ENCODE data around the gene DDX28. TPM values are rescaled to one million over a fixed set of nuclear protein-coding genes. Genes with fewer than 3 reads are reported as not detected.

DDX28 gene
- total and polyA plus RNA-seq, 2 experiments from 2014 or later, result 12.2 to 23.8 TPM

DNA sequence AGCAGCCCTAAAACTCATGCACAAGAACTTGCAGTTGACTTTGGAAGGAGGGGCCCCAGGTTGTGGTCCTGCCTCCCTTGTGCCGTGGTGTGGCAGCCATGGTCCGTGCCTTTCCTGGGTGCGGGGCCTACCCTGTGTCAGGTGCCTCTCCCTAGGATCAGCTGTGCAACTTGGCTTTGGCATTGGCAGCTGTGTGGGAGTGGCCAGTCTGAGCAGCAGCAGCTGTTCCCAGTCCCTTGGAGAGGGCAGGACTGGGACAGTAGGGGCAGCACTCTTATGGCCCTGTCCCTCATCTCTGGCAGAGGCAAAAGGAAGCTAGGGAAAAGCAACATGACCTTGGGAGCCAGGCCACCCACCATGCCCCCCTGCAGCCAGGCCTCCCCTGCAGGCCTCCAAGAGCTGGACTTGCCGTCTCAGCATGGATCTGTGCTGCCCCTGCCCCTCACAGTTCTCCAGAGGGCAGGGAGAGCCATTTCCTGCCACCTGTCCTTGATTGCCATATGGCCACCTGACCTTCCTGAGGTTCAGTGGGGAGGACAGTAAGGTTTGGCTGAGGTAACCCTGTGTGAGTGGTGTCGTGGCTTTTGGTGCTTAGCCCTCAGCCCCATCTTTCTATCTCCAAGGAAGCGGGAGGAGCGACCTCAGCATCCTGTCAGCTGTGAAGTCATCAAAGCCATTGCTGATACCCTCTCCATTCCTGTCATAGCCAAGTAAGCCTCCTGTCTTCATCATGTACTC is 46.6 kb upstream of the DDX28 start (continued):
- TF ChIP-seq, protein P1, sequence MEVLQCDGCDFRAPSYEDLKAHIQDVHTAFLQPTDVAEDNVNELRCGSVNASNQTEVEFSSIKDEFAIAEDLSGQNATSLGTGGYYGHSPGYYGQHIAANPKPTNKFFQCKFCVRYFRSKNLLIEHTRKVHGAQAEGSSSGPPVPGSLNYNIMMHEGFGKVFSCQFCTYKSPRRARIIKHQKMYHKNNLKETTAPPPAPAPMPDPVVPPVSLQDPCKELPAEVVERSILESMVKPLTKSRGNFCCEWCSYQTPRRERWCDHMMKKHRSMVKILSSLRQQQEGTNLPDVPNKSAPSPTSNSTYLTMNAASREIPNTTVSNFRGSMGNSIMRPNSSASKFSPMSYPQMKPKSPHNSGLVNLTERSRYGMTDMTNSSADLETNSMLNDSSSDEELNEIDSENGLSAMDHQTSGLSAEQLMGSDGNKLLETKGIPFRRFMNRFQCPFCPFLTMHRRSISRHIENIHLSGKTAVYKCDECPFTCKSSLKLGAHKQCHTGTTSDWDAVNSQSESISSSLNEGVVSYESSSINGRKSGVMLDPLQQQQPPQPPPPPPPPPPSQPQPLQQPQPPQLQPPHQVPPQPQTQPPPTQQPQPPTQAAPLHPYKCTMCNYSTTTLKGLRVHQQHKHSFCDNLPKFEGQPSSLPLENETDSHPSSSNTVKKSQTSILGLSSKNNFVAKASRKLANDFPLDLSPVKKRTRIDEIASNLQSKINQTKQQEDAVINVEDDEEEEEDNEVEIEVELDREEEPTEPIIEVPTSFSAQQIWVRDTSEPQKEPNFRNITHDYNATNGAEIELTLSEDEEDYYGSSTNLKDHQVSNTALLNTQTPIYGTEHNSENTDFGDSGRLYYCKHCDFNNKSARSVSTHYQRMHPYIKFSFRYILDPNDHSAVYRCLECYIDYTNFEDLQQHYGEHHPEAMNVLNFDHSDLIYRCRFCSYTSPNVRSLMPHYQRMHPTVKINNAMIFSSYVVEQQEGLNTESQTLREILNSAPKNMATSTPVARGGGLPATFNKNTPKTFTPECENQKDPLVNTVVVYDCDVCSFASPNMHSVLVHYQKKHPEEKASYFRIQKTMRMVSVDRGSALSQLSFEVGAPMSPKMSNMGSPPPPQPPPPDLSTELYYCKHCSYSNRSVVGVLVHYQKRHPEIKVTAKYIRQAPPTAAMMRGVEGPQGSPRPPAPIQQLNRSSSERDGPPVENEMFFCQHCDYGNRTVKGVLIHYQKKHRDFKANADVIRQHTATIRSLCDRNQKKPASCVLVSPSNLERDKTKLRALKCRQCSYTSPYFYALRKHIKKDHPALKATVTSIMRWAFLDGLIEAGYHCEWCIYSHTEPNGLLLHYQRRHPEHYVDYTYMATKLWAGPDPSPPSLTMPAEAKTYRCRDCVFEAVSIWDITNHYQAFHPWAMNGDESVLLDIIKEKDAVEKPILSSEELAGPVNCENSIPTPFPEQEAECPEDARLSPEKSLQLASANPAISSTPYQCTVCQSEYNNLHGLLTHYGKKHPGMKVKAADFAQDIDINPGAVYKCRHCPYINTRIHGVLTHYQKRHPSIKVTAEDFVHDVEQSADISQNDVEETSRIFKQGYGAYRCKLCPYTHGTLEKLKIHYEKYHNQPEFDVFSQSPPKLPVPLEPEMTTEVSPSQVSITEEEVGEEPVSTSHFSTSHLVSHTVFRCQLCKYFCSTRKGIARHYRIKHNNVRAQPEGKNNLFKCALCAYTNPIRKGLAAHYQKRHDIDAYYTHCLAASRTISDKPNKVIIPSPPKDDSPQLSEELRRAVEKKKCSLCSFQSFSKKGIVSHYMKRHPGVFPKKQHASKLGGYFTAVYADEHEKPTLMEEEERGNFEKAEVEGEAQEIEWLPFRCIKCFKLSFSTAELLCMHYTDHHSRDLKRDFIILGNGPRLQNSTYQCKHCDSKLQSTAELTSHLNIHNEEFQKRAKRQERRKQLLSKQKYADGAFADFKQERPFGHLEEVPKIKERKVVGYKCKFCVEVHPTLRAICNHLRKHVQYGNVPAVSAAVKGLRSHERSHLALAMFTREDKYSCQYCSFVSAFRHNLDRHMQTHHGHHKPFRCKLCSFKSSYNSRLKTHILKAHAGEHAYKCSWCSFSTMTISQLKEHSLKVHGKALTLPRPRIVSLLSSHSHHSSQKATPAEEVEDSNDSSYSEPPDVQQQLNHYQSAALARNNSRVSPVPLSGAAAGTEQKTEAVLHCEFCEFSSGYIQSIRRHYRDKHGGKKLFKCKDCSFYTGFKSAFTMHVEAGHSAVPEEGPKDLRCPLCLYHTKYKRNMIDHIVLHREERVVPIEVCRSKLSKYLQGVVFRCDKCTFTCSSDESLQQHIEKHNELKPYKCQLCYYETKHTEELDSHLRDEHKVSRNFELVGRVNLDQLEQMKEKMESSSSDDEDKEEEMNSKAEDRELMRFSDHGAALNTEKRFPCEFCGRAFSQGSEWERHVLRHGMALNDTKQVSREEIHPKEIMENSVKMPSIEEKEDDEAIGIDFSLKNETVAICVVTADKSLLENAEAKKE (CRISPR knock-in tag; IDR thresholded peaks at IDR 0.05), result no peak
- TF ChIP-seq ZNF331 (CRISPR knock-in tag; IDR thresholded peaks at IDR 0.05; ENCODE audit: low read depth) (no peak), JUNB (IDR thresholded peaks at IDR 0.05; ENCODE audit: unreplicated experiment) (no peak)

DNA sequence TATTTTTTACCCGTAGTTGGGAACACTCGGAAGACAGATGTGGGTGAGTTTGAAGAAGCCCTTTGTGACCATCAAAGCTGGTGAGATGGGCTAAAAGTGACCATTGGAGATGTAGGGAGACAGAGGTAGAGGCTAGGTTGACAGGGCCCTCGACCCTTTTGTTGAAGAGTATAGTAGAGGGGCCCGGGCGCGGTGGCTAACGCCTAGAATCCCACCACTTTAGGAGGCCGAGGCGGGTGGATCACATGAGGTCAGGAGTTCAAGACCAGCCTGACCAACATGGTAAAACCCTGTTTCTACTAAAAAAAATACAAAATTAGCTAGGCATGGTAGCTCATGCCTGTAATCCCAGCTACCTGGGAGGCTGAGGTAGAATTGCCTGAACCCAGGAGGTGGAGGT is 45.9 kb upstream of the DDX28 start:
- Histone ChIP-seq H3K4me1 (ENCODE audit: insufficient read depth) (no peaks in the 10 kb centered on the region), H3K36me3 (ENCODE audit: insufficient read depth) (no peaks in the 10 kb centered on the region), H3K4me2 (no peak overlapping the region), H3K27me3 (ENCODE audit: insufficient read depth) (no peaks in the 10 kb centered on the region), H3K27ac (ENCODE audit: low read depth) (no peak overlapping the region), H4K20me1 (replicated peaks; ENCODE audit: insufficient read depth) (peaks cover 4% of the 10 kb centered on the region), H3K4me3 (no peak overlapping the region), H3K9me2 (ENCODE audit: insufficient read depth) (no peaks in the 10 kb centered on the region), H3F3A (replicated peaks; ENCODE audit: low read depth) (peaks cover 3% of the 10 kb centered on the region; the same call in 1 of the 2 replicates), H3K79me2 (replicated peaks; ENCODE audit: insufficient read depth) (no peaks in the 10 kb centered on the region), H2AFZ (no peak overlapping the region)
- ATAC-seq, result no peak
- H3K4me3 Mint-ChIP-seq, result no peak overlapping the region
- DNase-seq (ENCODE audit: low spot score), result no peak
- H3K36me3 Mint-ChIP-seq (ENCODE audit: low read depth), result peaks cover 34% of the 10 kb centered on the region
- H3K9me3 Mint-ChIP-seq, result no peaks in the 10 kb centered on the region; the same call in 2 of the 3 replicates
- peaks cover 7% of the 10 kb centered on the region for H3K27me3 Mint-ChIP-seq (ENCODE audit: insufficient read depth, low read depth, poor library complexity)
- H3K4me1 Mint-ChIP-seq, result peaks cover 3% of the 10 kb centered on the region; the same call in 2 of the 3 replicates
- no peak overlapping the region for H3K27ac Mint-ChIP-seq
- TF ChIP-seq POLR2AphosphoS5 (IDR thresholded peaks at IDR 0.05; ENCODE audit: low read depth) (no peak), ZNF114 (CRISPR knock-in tag; IDR thresholded peaks at IDR 0.05) (no peak), ZNF331 (CRISPR knock-in tag; IDR thresholded peaks at IDR 0.05; ENCODE audit: low read depth) (no peak), STAT1 (IDR thresholded peaks at IDR 0.05; ENCODE audit: unreplicated experiment) (no peak), NANOG (IDR thresholded peaks at IDR 0.05; ENCODE audit: borderline replicate concordance) (no peak), EZH2 (IDR thresholded peaks at IDR 0.05; ENCODE audit: low read depth, unreplicated experiment) (no peak)
- TF ChIP-seq, protein P2, sequence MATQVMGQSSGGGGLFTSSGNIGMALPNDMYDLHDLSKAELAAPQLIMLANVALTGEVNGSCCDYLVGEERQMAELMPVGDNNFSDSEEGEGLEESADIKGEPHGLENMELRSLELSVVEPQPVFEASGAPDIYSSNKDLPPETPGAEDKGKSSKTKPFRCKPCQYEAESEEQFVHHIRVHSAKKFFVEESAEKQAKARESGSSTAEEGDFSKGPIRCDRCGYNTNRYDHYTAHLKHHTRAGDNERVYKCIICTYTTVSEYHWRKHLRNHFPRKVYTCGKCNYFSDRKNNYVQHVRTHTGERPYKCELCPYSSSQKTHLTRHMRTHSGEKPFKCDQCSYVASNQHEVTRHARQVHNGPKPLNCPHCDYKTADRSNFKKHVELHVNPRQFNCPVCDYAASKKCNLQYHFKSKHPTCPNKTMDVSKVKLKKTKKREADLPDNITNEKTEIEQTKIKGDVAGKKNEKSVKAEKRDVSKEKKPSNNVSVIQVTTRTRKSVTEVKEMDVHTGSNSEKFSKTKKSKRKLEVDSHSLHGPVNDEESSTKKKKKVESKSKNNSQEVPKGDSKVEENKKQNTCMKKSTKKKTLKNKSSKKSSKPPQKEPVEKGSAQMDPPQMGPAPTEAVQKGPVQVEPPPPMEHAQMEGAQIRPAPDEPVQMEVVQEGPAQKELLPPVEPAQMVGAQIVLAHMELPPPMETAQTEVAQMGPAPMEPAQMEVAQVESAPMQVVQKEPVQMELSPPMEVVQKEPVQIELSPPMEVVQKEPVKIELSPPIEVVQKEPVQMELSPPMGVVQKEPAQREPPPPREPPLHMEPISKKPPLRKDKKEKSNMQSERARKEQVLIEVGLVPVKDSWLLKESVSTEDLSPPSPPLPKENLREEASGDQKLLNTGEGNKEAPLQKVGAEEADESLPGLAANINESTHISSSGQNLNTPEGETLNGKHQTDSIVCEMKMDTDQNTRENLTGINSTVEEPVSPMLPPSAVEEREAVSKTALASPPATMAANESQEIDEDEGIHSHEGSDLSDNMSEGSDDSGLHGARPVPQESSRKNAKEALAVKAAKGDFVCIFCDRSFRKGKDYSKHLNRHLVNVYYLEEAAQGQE (IDR thresholded peaks at IDR 0.05; ENCODE audit: unreplicated experiment), result no peak
- TF ChIP-seq, protein P3, sequence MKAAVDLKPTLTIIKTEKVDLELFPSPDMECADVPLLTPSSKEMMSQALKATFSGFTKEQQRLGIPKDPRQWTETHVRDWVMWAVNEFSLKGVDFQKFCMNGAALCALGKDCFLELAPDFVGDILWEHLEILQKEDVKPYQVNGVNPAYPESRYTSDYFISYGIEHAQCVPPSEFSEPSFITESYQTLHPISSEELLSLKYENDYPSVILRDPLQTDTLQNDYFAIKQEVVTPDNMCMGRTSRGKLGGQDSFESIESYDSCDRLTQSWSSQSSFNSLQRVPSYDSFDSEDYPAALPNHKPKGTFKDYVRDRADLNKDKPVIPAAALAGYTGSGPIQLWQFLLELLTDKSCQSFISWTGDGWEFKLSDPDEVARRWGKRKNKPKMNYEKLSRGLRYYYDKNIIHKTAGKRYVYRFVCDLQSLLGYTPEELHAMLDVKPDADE (IDR thresholded peaks at IDR 0.05), result no peak
- TF ChIP-seq, protein P4, sequence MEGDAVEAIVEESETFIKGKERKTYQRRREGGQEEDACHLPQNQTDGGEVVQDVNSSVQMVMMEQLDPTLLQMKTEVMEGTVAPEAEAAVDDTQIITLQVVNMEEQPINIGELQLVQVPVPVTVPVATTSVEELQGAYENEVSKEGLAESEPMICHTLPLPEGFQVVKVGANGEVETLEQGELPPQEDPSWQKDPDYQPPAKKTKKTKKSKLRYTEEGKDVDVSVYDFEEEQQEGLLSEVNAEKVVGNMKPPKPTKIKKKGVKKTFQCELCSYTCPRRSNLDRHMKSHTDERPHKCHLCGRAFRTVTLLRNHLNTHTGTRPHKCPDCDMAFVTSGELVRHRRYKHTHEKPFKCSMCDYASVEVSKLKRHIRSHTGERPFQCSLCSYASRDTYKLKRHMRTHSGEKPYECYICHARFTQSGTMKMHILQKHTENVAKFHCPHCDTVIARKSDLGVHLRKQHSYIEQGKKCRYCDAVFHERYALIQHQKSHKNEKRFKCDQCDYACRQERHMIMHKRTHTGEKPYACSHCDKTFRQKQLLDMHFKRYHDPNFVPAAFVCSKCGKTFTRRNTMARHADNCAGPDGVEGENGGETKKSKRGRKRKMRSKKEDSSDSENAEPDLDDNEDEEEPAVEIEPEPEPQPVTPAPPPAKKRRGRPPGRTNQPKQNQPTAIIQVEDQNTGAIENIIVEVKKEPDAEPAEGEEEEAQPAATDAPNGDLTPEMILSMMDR (conservative IDR thresholded peaks at IDR 0.05; ENCODE audit: low read depth in 2 of 2), result no peak

Measured in GM23338 (cell line).